ENCODE data around the gene CPED1. TPM values are rescaled to one million over a fixed set of nuclear protein-coding genes. Genes with fewer than 3 reads are reported as not detected.

Gene CPED1
- total RNA-seq, 1 donor from 2014 or later: 0.09 TPM

DNA sequence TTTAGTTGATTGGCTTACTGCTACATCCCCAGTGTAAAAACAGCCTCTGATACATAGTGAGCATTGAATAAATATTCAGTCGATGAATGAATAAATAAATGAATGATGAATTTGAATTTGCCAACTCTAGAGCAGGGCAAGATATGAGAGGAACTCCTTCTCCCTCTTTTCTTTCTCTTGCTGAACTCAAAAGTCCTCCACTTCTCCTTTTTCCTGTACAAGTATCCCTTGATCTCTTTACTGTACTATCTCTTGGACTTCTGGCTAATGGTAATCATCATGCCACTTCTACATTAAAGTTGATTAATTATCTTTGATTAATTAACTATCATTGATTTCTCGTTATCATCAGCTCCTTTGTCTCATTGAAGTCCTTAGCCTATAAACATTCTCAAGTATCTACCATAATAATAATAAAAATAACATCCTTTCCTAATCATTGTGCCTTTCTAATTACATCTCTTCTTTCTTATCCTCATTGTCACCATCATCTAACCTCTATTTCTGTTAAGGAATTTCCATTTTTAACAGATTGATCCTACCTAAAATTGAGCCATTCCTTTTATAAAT is 10.6 kb downstream of the CPED1 start:
- Mint-ChIP-seq H3K36me3 (ENCODE audit: low read depth) (no peaks in the 10 kb centered on the region), H3K27ac (no peak overlapping the region), H3K9me3 (no peaks in the 10 kb centered on the region), H3K27me3 (peaks cover 12% of the 10 kb centered on the region), H3K4me3 (no peak overlapping the region), H3K4me1 (peaks cover 14% of the 10 kb centered on the region)
- ATAC-seq (ENCODE audit: low read depth): no peak
- intact Hi-C loops (cut with micrococcal nuclease): no loop called here
- TF ChIP-seq, protein P1, sequence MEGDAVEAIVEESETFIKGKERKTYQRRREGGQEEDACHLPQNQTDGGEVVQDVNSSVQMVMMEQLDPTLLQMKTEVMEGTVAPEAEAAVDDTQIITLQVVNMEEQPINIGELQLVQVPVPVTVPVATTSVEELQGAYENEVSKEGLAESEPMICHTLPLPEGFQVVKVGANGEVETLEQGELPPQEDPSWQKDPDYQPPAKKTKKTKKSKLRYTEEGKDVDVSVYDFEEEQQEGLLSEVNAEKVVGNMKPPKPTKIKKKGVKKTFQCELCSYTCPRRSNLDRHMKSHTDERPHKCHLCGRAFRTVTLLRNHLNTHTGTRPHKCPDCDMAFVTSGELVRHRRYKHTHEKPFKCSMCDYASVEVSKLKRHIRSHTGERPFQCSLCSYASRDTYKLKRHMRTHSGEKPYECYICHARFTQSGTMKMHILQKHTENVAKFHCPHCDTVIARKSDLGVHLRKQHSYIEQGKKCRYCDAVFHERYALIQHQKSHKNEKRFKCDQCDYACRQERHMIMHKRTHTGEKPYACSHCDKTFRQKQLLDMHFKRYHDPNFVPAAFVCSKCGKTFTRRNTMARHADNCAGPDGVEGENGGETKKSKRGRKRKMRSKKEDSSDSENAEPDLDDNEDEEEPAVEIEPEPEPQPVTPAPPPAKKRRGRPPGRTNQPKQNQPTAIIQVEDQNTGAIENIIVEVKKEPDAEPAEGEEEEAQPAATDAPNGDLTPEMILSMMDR (IDR thresholded peaks at IDR 0.05): no peak
- ChIA-PET POLR2A (interaction anchor here (0.6 kb wide), 1 partner anchor 8 kb away, joined by 3 read pairs; no protein-coding TSS in a partner anchor), CTCF (interaction anchor here (2.7 kb wide), 1 partner anchor 11 kb away, joined by 11 read pairs; the partner anchor contains the start of gene CPED1)
- no peak for DNase-seq

DNA sequence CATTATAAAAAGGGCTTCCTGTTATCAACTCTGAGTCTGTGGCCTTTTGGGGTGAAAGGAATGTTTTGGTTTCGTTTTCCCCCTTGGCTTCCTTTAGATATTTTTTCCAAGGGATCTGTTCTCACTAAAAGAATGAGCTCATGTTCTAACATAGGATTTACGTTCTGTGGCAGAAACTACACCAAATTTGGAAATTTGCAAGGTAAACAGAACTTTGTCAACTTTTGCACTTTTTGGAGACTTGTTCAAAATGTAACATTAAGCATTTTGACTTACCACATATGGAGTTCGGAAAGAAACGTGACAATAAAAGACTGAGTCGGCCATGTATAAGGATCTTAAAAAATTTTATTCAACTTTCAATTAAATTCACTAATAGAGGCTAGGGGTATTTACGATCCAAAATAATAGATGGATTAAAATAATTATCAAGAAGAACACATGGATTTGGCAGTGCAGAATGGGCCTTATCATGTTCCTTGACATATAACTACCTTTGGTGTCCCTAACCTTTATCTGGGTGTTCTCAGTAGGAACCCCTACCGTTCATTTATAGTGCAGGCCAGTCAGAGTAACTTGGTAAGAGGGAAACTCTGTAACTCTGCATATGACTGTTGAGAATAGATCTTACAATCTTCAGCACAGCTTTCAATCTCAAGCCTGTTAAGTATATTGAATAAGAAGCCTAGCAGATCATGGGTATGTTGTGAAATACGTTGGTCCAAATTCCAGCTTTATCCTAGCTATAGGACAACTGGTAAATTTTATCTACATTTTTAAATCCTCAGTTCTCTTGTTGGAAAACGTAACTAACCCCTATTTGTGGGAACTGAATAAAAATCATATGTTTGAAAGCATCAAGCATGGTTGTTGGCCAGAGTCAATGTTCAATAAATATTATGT is 11.8 kb downstream of the CPED1 start:
- H3K9me3 Mint-ChIP-seq: no peaks in the 10 kb centered on the region
- H3K27ac Mint-ChIP-seq: no peak overlapping the region
- CTCF ChIA-PET: interaction anchor here (2.7 kb wide), 1 partner anchor 13 kb away, joined by 11 read pairs; the partner anchor contains the start of gene CPED1

DNA sequence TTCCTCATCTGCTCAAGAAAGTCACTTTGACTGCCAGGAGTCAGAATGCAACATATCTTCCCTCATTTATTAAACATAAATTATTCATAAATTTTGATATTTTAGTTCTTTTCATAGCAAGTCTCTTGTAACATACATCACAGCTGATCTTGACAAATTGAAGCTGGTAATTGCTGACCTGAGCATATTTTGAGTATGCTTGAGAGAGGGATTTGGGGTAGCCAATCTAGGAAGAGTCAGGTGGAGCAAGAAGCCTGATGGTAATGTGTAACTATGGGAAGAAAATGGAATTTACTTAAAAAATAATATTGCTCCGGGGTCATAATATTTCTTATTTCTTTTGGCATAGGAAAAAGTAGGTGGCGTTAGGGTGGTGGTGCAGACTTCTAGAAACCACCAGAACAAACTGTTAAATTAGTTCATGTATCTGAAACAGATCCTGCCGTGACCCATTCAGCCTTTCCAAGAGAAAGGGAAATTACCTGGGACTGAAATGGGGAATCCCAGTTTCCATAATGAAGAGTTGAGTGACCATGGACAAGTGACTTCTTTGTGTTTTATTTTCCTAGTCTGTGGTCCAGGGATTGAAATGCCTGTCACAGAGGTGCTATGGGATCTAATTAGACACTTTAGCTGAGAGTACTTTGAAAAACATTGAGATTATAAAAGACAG is 12.9 kb downstream of the CPED1 start:
- ChIA-PET CTCF (interaction anchor here (2.7 kb wide), 1 partner anchor 14 kb away, joined by 11 read pairs; the partner anchor contains the start of gene CPED1), POLR2A (no interaction called here)
- H3K9me3 Mint-ChIP-seq: no peaks in the 10 kb centered on the region
- ATAC-seq (ENCODE audit: low read depth) (no peak), DNase-seq (no peak)
- H3K4me3 Mint-ChIP-seq: no peak overlapping the region
- H3K36me3 Mint-ChIP-seq (ENCODE audit: low read depth): no peaks in the 10 kb centered on the region
- H3K27me3 Mint-ChIP-seq: peaks cover 9% of the 10 kb centered on the region
- intact Hi-C loops (cut with micrococcal nuclease): no loop called here
- H3K4me1 Mint-ChIP-seq: peaks cover 7% of the 10 kb centered on the region
- TF ChIP-seq, protein P1 (IDR thresholded peaks at IDR 0.05): no peak
- no peak overlapping the region for H3K27ac Mint-ChIP-seq

More for the DNA sequence above, 11.8 kb downstream of the CPED1 start:
- TF ChIP-seq, protein P1 (IDR thresholded peaks at IDR 0.05): no peak
- DNase-seq (no peak), ATAC-seq (ENCODE audit: low read depth) (no peak)
- Mint-ChIP-seq H3K27me3 (peaks cover 9% of the 10 kb centered on the region), H3K4me3 (no peak overlapping the region), H3K36me3 (ENCODE audit: low read depth) (no peaks in the 10 kb centered on the region), H3K4me1 (peaks cover 14% of the 10 kb centered on the region)
- POLR2A ChIA-PET: no interaction called here
- intact Hi-C loops (cut with micrococcal nuclease): no loop called here

DNA sequence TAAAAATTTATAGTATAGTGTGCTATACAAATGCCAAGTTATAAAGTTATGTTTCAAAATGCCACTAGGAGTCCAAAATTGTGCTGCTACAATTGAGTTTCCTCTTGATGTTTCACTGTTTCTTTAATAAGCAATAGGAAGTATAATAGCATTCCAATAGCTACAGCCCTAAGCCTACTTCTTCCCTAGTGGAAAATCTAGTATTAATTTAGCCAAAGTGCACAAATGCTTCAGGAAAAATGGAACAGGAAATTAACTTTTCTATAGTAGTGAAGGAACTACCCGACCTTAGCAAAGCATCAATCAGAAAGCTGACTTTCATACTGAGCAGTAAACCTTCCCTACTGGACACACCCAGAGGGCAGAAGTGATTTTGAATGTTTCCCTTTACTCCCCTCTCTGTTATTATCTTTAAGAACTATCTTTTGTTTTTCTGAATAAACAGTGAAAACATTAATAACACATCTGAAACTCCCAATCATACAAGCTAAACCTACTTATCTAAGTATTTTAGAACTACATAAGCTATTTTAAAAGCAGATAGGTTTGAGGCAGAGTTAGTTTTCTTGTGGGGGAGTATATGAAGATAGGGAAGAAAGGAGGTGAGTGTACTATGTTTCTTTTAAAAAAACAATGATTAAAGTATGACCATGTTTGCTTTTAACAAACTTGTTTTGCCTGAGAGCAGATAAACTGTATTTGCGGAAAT is 13.7 kb downstream of the CPED1 start:
- H3K9me3 Mint-ChIP-seq: no peaks in the 10 kb centered on the region
- CTCF ChIA-PET: no interaction called here
- intact Hi-C loops (cut with micrococcal nuclease): no loop called here
- TF ChIP-seq, protein P1 (IDR thresholded peaks at IDR 0.05): no peak
- no peak overlapping the region for H3K4me3 Mint-ChIP-seq
- H3K4me1 Mint-ChIP-seq: no peaks in the 10 kb centered on the region
- DNase-seq (no peak), ATAC-seq (ENCODE audit: low read depth) (no peak)
- POLR2A ChIA-PET: no interaction called here
- no peaks in the 10 kb centered on the region for H3K36me3 Mint-ChIP-seq (ENCODE audit: low read depth)
- no peak overlapping the region for H3K27ac Mint-ChIP-seq
- H3K27me3 Mint-ChIP-seq: peaks cover 12% of the 10 kb centered on the region
